GM12864 (cell line): ENCODE data around the gene RGR.
A peak's percentile ranks its signal among the peaks of the same experiment; 100 is the strongest.

Experiments
- DNase-seq: peaks from one replicate; pipeline ENCODE4 v3.0.0-alpha.2; 2011; ENCODE audit warnings: low read depth
- H3K4me3 ChIP-seq: 2 replicates; pipeline ENCODE4 v1.5.1; 2011; ENCODE audit warnings: mild to moderate bottlenecking, low read depth, low read length, control low read depth
- TF ChIP-seq, protein P1 (sequence below): IDR thresholded peaks from 2 replicates; pipeline ENCODE4 v1.5.1; 2011; ENCODE audit warnings: low read depth, mild to moderate bottlenecking, moderate library complexity, low read length, control low read depth, inconsistent platforms; ENCODE audit errors: missing control alignments

Gene RGR

DNA sequence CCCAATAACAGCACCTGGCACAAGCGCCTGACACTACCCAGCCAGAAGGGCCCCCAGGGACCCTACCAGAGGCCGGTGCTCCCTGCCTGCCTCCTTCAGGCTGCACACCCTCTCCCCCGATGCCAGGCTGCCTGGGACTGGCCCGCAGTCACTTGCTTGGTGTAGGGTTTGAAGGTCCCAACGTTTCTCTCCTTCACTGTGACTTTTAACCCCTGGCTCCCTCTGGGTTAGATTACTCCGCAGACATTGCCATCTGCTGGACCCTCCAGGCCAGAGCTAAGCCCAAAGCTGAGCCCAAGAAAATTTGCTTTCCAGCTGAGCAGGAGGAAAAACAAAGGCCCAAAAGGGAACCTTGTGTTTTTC, 43.6 kb upstream of the RGR start:
- H3K4me3 ChIP-seq = no peak overlapping the region
- TF ChIP-seq, protein P1, sequence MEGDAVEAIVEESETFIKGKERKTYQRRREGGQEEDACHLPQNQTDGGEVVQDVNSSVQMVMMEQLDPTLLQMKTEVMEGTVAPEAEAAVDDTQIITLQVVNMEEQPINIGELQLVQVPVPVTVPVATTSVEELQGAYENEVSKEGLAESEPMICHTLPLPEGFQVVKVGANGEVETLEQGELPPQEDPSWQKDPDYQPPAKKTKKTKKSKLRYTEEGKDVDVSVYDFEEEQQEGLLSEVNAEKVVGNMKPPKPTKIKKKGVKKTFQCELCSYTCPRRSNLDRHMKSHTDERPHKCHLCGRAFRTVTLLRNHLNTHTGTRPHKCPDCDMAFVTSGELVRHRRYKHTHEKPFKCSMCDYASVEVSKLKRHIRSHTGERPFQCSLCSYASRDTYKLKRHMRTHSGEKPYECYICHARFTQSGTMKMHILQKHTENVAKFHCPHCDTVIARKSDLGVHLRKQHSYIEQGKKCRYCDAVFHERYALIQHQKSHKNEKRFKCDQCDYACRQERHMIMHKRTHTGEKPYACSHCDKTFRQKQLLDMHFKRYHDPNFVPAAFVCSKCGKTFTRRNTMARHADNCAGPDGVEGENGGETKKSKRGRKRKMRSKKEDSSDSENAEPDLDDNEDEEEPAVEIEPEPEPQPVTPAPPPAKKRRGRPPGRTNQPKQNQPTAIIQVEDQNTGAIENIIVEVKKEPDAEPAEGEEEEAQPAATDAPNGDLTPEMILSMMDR = no peak

GRCh38 chr10:84201682-84202081, 43.2 kb upstream of the RGR start:
- no peak overlapping the region for H3K4me3 ChIP-seq
- DNase-seq = no peak
- TF ChIP-seq, protein P1 = no peak

More for the DNA sequence above, 43.6 kb upstream of the RGR start:
- DNase-seq = no peak

- TF ChIP-seq, protein P1 = no peak
- no peak for DNase-seq
- H3K4me3 ChIP-seq = no peak overlapping the region
These were observed 42.5 kb upstream of the RGR start for GRCh38 chr10:84202349-84202748.

- DNase-seq = no peak
- TF ChIP-seq, protein P1 = peak; percentile 83
- no peak overlapping the region for H3K4me3 ChIP-seq
These were observed 40.7 kb upstream of the RGR start for GRCh38 chr10:84204122-84204521.

GRCh38 chr10:84204610-84205009, 40.2 kb upstream of the RGR start:
- TF ChIP-seq, protein P1 = no peak
- no peak for DNase-seq
- no peak overlapping the region for H3K4me3 ChIP-seq

- peak; percentile 24 for DNase-seq
- TF ChIP-seq, protein P1 = peak; percentile 98
- H3K4me3 ChIP-seq = no peak overlapping the region
These were observed 39.6 kb upstream of the RGR start for GRCh38 chr10:84205049-84205852.

GRCh38 chr10:84205853-84206525, 38.9 kb upstream of the RGR start:
- TF ChIP-seq, protein P1 = no peak
- DNase-seq = no peak

More at GRCh38 chr10:84205853-84206525, 38.9 kb upstream of the RGR start:
- H3K4me3 ChIP-seq = no peak overlapping the region
